ENCODE results near the gene GRIK4. TPM values are rescaled to one million over a fixed set of nuclear protein-coding genes. Genes with fewer than 3 reads are reported as not detected.
"Not testable (repeated sequence)": the region's sequence is repeated elsewhere in the genome, so short reads cannot be mapped to it uniquely, and the experiment has no call there.

The GRIK4 gene
- total RNA-seq, 1 experiment from 2014 or later: not detected

- no peaks in the 10 kb centered on the region for H3K36me3 Mint-ChIP-seq (ENCODE audit: insufficient read depth, unreplicated experiment)
- no TSS peak for BruUV-seq (replicated peaks)
- no peak for DNase-seq (ENCODE audit: unreplicated experiment)
- H3K27me3 Mint-ChIP-seq (ENCODE audit: insufficient read depth, unreplicated experiment): peaks cover 14% of the 10 kb centered on the region
- H3K4me1 Mint-ChIP-seq (ENCODE audit: insufficient read depth, unreplicated experiment): peaks cover 7% of the 10 kb centered on the region
- intact Hi-C loops (cut with micrococcal nuclease): no loop called here
- POLR2A ChIA-PET: no interaction called here
- H3K9me3 Mint-ChIP-seq (ENCODE audit: unreplicated experiment): no peaks in the 10 kb centered on the region
- CTCF ChIA-PET: interaction anchor here (0.5 to 0.6 kb wide), 3 partner anchors 89 to 1068 kb away, joined by 3 to 4 read pairs (median 3); no protein-coding TSS in a partner anchor
- H3K27ac Mint-ChIP-seq (ENCODE audit: low read depth, unreplicated experiment): no peak overlapping the region
- H3K4me3 Mint-ChIP-seq (ENCODE audit: unreplicated experiment): no peak overlapping the region
- no peak for TF ChIP-seq CTCF (IDR thresholded peaks at IDR 0.05; ENCODE audit: unreplicated experiment)
These were observed 240.0 kb downstream of the GRIK4 start for GRCh38 chr11:120751550-120751949.

- intact Hi-C loops (cut with micrococcal nuclease): no loop called here
- Mint-ChIP-seq H3K36me3 (ENCODE audit: insufficient read depth, unreplicated experiment) (no peaks in the 10 kb centered on the region), H3K9me3 (ENCODE audit: unreplicated experiment) (no peaks in the 10 kb centered on the region), H3K4me3 (ENCODE audit: unreplicated experiment) (no peak overlapping the region), H3K27ac (ENCODE audit: low read depth, unreplicated experiment) (no peak overlapping the region), H3K27me3 (ENCODE audit: insufficient read depth, unreplicated experiment) (peaks cover 18% of the 10 kb centered on the region), H3K4me1 (ENCODE audit: insufficient read depth, unreplicated experiment) (no peaks in the 10 kb centered on the region)
- POLR2A ChIA-PET: no interaction called here
- no peak for DNase-seq (ENCODE audit: unreplicated experiment)
- TF ChIP-seq CTCF (IDR thresholded peaks at IDR 0.05; ENCODE audit: unreplicated experiment): no peak
- CTCF ChIA-PET: no interaction called here
- BruUV-seq (replicated peaks): no TSS peak
These were observed 241.1 kb downstream of the GRIK4 start for GRCh38 chr11:120752668-120753067.

GRCh38 chr11:120756931-120757330 lies 245.4 kb downstream of the GRIK4 start:
- no peak overlapping the region for H3K27ac Mint-ChIP-seq (ENCODE audit: low read depth, unreplicated experiment)
- no peaks in the 10 kb centered on the region for H3K9me3 Mint-ChIP-seq (ENCODE audit: unreplicated experiment)
- intact Hi-C loops (cut with micrococcal nuclease): no loop called here
- no TSS peak for BruUV-seq (replicated peaks)
- DNase-seq (ENCODE audit: unreplicated experiment): no peak
- peaks cover 26% of the 10 kb centered on the region for H3K27me3 Mint-ChIP-seq (ENCODE audit: insufficient read depth, unreplicated experiment)
- no peak overlapping the region for H3K4me3 Mint-ChIP-seq (ENCODE audit: unreplicated experiment)
- ChIA-PET POLR2A (no interaction called here), CTCF (interaction anchor here (0.7 kb wide), 2 partner anchors 10 to 45 kb away, joined by 3 read pairs; no protein-coding TSS in a partner anchor)
- no peaks in the 10 kb centered on the region for H3K4me1 Mint-ChIP-seq (ENCODE audit: insufficient read depth, unreplicated experiment)
- H3K36me3 Mint-ChIP-seq (ENCODE audit: insufficient read depth, unreplicated experiment): no peaks in the 10 kb centered on the region
- TF ChIP-seq CTCF (IDR thresholded peaks at IDR 0.05; ENCODE audit: unreplicated experiment): no peak

GRCh38 chr11:120759046-120759445 lies 247.5 kb downstream of the GRIK4 start:
- no peak for DNase-seq (ENCODE audit: unreplicated experiment)
- H3K4me1 Mint-ChIP-seq (ENCODE audit: insufficient read depth, unreplicated experiment): no peaks in the 10 kb centered on the region
- ChIA-PET POLR2A (no interaction called here), CTCF (interaction anchor here (0.7 to 1.3 kb wide), 2 partner anchors 11 to 43 kb away, joined by 3 read pairs; no protein-coding TSS in a partner anchor)
- no peaks in the 10 kb centered on the region for H3K36me3 Mint-ChIP-seq (ENCODE audit: insufficient read depth, unreplicated experiment)
- H3K4me3 Mint-ChIP-seq (ENCODE audit: unreplicated experiment): no peak overlapping the region
- no peak overlapping the region for H3K27ac Mint-ChIP-seq (ENCODE audit: low read depth, unreplicated experiment)
- H3K27me3 Mint-ChIP-seq (ENCODE audit: insufficient read depth, unreplicated experiment): peaks cover 47% of the 10 kb centered on the region
- no peak for TF ChIP-seq CTCF (IDR thresholded peaks at IDR 0.05; ENCODE audit: unreplicated experiment)
- no TSS peak for BruUV-seq (replicated peaks)
- no peaks in the 10 kb centered on the region for H3K9me3 Mint-ChIP-seq (ENCODE audit: unreplicated experiment)
- intact Hi-C loops (cut with micrococcal nuclease): no loop called here

- peaks cover 49% of the 10 kb centered on the region for H3K27me3 Mint-ChIP-seq (ENCODE audit: insufficient read depth, unreplicated experiment)
- H3K4me3 Mint-ChIP-seq (ENCODE audit: unreplicated experiment); POLR2A ChIA-PET; DNase-seq (ENCODE audit: unreplicated experiment); intact Hi-C loops (cut with micrococcal nuclease); H3K4me1 Mint-ChIP-seq (ENCODE audit: insufficient read depth, unreplicated experiment); H3K27ac Mint-ChIP-seq (ENCODE audit: low read depth, unreplicated experiment); H3K36me3 Mint-ChIP-seq (ENCODE audit: insufficient read depth, unreplicated experiment); H3K9me3 Mint-ChIP-seq (ENCODE audit: unreplicated experiment); BruUV-seq (replicated peaks): not testable (repeated sequence)
- CTCF ChIA-PET: interaction anchor here (0.6 to 0.7 kb wide), 2 partner anchors 20 to 677 kb away, joined by 3 to 4 read pairs; no protein-coding TSS in a partner anchor
These were observed 254.2 kb downstream of the GRIK4 start for GRCh38 chr11:120765710-120766109.

Measured in MCF 10A (cell line).